HK-2 (cell line): ENCODE results near the gene PTH.

Experiments used
- DNase-seq: peaks from one replicate; pipeline ENCODE4 v3.0.0-alpha.2; 2018; ENCODE audit not compliant: unreplicated experiment

PTH gene

DNA sequence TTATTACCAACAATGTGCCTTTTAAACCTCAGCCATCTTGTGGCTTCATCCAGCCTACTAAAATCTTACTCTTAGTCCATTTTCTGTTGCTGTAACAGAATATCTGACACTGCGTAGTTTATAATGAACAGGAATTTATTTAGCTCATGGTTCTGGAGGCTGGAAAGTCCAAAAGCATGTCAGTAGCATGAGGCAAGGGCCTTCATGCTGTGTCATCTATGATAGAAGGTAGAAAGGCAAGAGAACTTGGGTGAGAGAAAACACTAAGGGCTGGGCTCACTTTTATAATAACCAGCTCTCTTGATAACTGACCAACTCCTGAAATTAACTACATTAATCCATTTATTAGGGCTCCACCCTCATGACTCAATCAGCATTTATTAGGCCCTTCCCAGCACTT lies 46.3 kb downstream of the PTH start:
- no peak for DNase-seq

DNA sequence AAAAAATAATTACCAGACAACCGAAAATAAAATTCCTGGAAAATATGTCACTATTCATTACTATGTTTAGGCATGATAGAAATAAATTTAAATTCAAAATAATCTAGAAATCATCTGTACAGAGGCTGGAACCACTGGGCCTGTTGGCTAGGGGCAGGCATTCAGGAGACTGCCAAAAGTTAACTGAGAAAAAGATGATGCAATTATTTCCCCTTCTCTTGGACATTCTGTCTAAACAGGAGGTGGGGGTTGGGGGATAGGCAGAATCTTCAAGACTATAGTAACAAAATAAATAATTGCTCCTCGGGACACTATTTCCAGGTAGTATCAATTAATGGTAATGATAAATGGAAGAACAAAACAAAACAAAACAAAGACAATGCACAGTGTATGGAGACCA lies 46.9 kb downstream of the PTH start:
- DNase-seq, result no peak

DNA sequence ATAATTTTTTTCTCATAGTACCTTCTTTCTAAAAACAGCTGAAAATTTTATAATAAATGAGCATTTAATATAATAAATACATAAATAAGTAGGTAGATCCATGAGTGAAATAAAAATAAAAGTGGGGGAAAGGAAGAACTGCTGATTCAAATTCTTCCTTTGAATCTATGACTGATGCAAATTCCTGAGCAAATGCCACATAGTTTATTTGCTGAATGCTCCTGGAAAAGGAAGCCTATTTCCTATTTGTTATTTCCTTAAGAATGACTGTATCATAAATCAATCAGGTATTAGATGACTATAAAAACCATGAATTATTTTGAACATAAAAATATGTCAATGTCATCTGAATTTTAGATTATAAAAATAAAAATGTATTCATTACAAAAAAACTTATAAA lies 49.4 kb downstream of the PTH start:
- no peak for DNase-seq

DNA sequence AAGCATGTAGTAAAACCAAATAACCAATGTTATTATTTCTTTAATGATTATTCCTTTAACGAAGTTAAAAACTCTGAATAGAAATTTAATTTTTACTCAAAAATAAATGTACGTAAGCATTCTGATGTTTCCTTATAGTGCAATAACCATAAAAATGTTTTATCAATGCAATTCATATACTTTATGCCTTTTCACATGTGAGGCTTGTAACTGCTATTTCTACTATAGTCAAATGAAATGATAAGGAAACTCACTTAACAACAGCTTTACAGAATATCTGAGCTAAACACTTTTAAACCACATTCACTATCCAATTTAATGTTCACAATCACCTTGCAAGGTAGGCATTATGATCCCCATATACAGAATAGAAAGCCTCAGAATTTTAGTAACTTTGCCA lies 50.2 kb downstream of the PTH start:
- no peak for DNase-seq
